Peyer's patch (tissue), 4 donors: ENCODE results near the gene NUP42.

ENCODE experiments used
- CTCF ChIP-seq, 6 experiments: fragments of 450-650 bp in 4 of 6; fragments of 200-600 bp in 2 of 6; sonication (generic) in 1 of 6; IDR thresholded peaks; one replicate each; pipeline ENCODE4 v1.5.1; 2017 to 2019; ENCODE audit warnings: antibody characterized with exemption in 6 of 6, mild to moderate bottlenecking in 3 of 6, moderate library complexity in 1 of 6
- POLR2A ChIP-seq, 2 donors: fragments of 450-650 bp; IDR thresholded peaks; one replicate each; pipeline ENCODE4 v1.5.1; 2017; ENCODE audit warnings: antibody characterized with exemption in 2 of 2, mild to moderate bottlenecking in 2 of 2, moderate library complexity in 2 of 2

GRCh38 chr7:23200331-23200730 lies 18.5 kb downstream of the NUP42 start:
- TF ChIP-seq POLR2A (IDR thresholded peaks at IDR 0.05), result no peak
- TF ChIP-seq CTCF (IDR thresholded peaks at IDR 0.05), result no peak
